ENCODE measurements around the gene SYNM.
"Not testable (repeated sequence)": the region's sequence is repeated elsewhere in the genome, so short reads cannot be mapped to it uniquely, and the experiment has no call there.

- not testable (repeated sequence) for TF ChIP-seq CTCF, POLR2A (IDR thresholded peaks at IDR 0.05)
These were observed 29.7 kb upstream of the SYNM start for GRCh38 chr15:99075059-99075652.
